Upper lobe of left lung (tissue), 4 donors: Measurements from ENCODE around the gene DLK1.

ENCODE experiments used
- POLR2A ChIP-seq, 4 donors: fragments of 450-650 bp; IDR thresholded peaks; one replicate each; pipeline ENCODE4 v1.5.1; 2016 to 2017; ENCODE audit warnings: antibody characterized with exemption in 4 of 4, mild to moderate bottlenecking in 2 of 4
- TF ChIP-seq, protein P1 (sequence below), 6 experiments: fragments of 450-650 bp in 4 of 6; fragments of 200-600 bp in 2 of 6; sonication (generic) in 2 of 6; IDR thresholded peaks; one replicate each; pipeline ENCODE4 v1.5.1; 2016 to 2019; ENCODE audit warnings: antibody characterized with exemption in 6 of 6

DNA sequence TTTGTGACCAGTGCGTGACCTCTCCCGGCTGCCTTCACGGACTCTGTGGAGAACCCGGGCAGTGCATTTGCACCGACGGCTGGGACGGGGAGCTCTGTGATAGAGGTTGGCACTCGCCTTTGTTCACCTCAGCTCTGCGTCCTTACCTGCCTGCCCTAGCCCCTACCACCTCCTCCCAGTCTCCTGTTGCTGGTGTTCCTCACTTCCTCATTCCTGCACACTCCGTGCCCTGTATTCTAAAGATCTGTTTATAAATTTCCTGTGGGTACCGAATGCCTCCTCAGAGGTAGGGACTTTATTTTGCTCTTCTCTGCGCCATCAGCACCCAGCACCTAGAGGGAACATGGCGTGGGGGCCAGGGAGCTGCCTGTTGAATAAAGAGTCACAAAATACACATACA, 2.3 kb downstream of the DLK1 start:
- no peak for TF ChIP-seq POLR2A (IDR thresholded peaks at IDR 0.05)
- TF ChIP-seq, protein P1, sequence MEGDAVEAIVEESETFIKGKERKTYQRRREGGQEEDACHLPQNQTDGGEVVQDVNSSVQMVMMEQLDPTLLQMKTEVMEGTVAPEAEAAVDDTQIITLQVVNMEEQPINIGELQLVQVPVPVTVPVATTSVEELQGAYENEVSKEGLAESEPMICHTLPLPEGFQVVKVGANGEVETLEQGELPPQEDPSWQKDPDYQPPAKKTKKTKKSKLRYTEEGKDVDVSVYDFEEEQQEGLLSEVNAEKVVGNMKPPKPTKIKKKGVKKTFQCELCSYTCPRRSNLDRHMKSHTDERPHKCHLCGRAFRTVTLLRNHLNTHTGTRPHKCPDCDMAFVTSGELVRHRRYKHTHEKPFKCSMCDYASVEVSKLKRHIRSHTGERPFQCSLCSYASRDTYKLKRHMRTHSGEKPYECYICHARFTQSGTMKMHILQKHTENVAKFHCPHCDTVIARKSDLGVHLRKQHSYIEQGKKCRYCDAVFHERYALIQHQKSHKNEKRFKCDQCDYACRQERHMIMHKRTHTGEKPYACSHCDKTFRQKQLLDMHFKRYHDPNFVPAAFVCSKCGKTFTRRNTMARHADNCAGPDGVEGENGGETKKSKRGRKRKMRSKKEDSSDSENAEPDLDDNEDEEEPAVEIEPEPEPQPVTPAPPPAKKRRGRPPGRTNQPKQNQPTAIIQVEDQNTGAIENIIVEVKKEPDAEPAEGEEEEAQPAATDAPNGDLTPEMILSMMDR (IDR thresholded peaks at IDR 0.05) = no peak
